Parathyroid adenoma (tissue), 2 donors: ENCODE measurements around the gene KAZN.
A peak's percentile ranks its signal among the peaks of the same experiment; 100 is the strongest.

Experiments
- H2AFZ ChIP-seq: fragments of 300-600 bp; sonication (generic); one replicate; pipeline ENCODE4 v1.7.0; 2017; ENCODE audit warnings: antibody characterized with exemption, mild to moderate bottlenecking
- H3K27ac ChIP-seq: fragments of 300-600 bp; sonication (generic); one replicate; pipeline ENCODE4 v1.7.0; 2017
- H3K27me3 ChIP-seq: fragments of 300-600 bp; sonication (generic); one replicate; pipeline ENCODE4 v1.7.0; 2017; ENCODE audit warnings: low read length; ENCODE audit not compliant: control insufficient read depth, insufficient read depth
- H3K36me3 ChIP-seq: fragments of 300-600 bp; sonication (generic); one replicate; pipeline ENCODE4 v1.7.0; 2017; ENCODE audit warnings: low read length; ENCODE audit not compliant: control insufficient read depth, insufficient read depth
- H3K4me1 ChIP-seq: fragments of 300-600 bp; sonication (generic); one replicate; pipeline ENCODE4 v1.7.0; 2017; ENCODE audit warnings: control low read depth
- H3K4me2 ChIP-seq: fragments of 300-600 bp; sonication (generic); one replicate; pipeline ENCODE4 v1.7.0; 2017; ENCODE audit warnings: low read length
- H3K4me3 ChIP-seq: fragments of 300-600 bp; sonication (generic); one replicate; pipeline ENCODE4 v1.7.0; 2017; ENCODE audit warnings: low read depth, low read length
- H3K79me2 ChIP-seq: fragments of 300-600 bp; sonication (generic); one replicate; pipeline ENCODE4 v1.7.0; 2017; ENCODE audit warnings: control low read depth
- H3K9ac ChIP-seq: fragments of 300-600 bp; sonication (generic); one replicate; pipeline ENCODE4 v1.7.0; 2017; ENCODE audit warnings: mild to moderate bottlenecking
- H3K9me3 ChIP-seq: fragments of 300-600 bp; sonication (generic); one replicate; pipeline ENCODE4 v1.7.0; 2017; ENCODE audit warnings: low read length; ENCODE audit not compliant: control insufficient read depth
- CTCF ChIP-seq: fragments of 300-600 bp; sonication (generic); IDR thresholded peaks from one replicate; pipeline ENCODE4 v1.7.0; 2017; ENCODE audit warnings: antibody characterized with exemption, mild to moderate bottlenecking
- donor health status: primary hyperparathyroidism.

Gene KAZN

GRCh38 chr1:14598498-14599182 lies at the start of gene KAZN:
Gene KAZN, plus strand, starts transcription at chr1:14598685.
- Histone ChIP-seq H3K4me1 (no peaks in the 10 kb centered on the region), H3K27me3 (no peaks in the 10 kb centered on the region), H3K36me3 (no peaks in the 10 kb centered on the region), H3K4me2 (peak within 1 kb of the TSS; percentile 65), H3K4me3 (no peak within 1 kb of the TSS), H3K9me3 (no peaks in the 10 kb centered on the region), H3K79me2 (no peaks in the 10 kb centered on the region), H3K9ac (no peak within 1 kb of the TSS), H3K27ac (no peak within 1 kb of the TSS), H2AFZ (no peak within 1 kb of the TSS)
- no peak for TF ChIP-seq CTCF

GRCh38 chr1:14549897-14550620 lies 48.4 kb upstream of the KAZN start:
- Histone ChIP-seq H3K4me1 (no peaks in the 10 kb centered on the region), H3K36me3 (no peaks in the 10 kb centered on the region), H2AFZ (no peak overlapping the region), H3K9ac (no peak overlapping the region), H3K79me2 (no peaks in the 10 kb centered on the region), H3K27me3 (no peaks in the 10 kb centered on the region), H3K27ac (no peak overlapping the region), H3K4me3 (no peak overlapping the region), H3K4me2 (no peak overlapping the region), H3K9me3 (no peaks in the 10 kb centered on the region)
- no peak for TF ChIP-seq CTCF

GRCh38 chr1:14551386-14551785 lies 47.1 kb upstream of the KAZN start:
- no peak for TF ChIP-seq CTCF
- Histone ChIP-seq H3K4me1 (no peaks in the 10 kb centered on the region), H3K9ac (no peak overlapping the region), H3K4me3 (no peak overlapping the region), H3K36me3 (no peaks in the 10 kb centered on the region), H3K27ac (no peak overlapping the region), H3K4me2 (no peak overlapping the region), H3K9me3 (no peaks in the 10 kb centered on the region), H3K79me2 (no peaks in the 10 kb centered on the region), H2AFZ (no peak overlapping the region), H3K27me3 (no peaks in the 10 kb centered on the region)

GRCh38 chr1:14552246-14552965 lies 46.1 kb upstream of the KAZN start:
- TF ChIP-seq CTCF: no peak
- Histone ChIP-seq H3K4me1 (no peaks in the 10 kb centered on the region), H3K9ac (no peak overlapping the region), H3K9me3 (no peaks in the 10 kb centered on the region), H3K4me3 (no peak overlapping the region), H3K27ac (no peak overlapping the region), H3K4me2 (no peak overlapping the region), H2AFZ (no peak overlapping the region), H3K36me3 (no peaks in the 10 kb centered on the region), H3K79me2 (no peaks in the 10 kb centered on the region), H3K27me3 (no peaks in the 10 kb centered on the region)
